NCI-H748 treated with DMSO at 0.1 percent for 48 hours (cell line): ENCODE data around the gene BTBD17.

Experiments
- DNase-seq: peaks from one replicate; lab custom pipeline; 2025; lab: John Stamatoyannopoulos, UW

BTBD17 gene

GRCh38 chr17:74387365-74388218 lies 25.9 kb upstream of the BTBD17 start:
- no peak for DNase-seq

DNA sequence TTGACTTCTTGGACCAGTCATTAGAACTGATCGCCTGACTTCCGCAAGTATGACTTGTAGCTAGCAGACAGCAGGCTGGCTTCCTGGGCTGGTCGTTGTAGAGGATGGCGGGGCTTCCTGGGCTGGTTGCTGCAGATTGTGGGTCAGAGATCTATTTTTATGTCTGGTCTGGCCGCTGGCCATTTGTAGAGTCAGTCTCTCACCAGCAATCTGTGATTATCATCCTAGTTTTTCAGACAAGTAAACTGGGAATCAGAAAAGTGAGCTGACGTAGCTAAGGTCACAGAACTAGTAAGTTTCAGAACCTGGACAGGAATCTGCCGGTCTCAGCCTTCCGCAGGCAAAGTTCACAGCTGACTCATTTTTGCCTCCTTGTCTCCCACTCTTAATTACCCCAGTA lies 24.7 kb upstream of the BTBD17 start:
- DNase-seq: no peak

GRCh38 chr17:74385201-74385600 lies 23.5 kb upstream of the BTBD17 start:
- no peak for DNase-seq

GRCh38 chr17:74383141-74383540 lies 21.5 kb upstream of the BTBD17 start:
- DNase-seq: no peak

DNA sequence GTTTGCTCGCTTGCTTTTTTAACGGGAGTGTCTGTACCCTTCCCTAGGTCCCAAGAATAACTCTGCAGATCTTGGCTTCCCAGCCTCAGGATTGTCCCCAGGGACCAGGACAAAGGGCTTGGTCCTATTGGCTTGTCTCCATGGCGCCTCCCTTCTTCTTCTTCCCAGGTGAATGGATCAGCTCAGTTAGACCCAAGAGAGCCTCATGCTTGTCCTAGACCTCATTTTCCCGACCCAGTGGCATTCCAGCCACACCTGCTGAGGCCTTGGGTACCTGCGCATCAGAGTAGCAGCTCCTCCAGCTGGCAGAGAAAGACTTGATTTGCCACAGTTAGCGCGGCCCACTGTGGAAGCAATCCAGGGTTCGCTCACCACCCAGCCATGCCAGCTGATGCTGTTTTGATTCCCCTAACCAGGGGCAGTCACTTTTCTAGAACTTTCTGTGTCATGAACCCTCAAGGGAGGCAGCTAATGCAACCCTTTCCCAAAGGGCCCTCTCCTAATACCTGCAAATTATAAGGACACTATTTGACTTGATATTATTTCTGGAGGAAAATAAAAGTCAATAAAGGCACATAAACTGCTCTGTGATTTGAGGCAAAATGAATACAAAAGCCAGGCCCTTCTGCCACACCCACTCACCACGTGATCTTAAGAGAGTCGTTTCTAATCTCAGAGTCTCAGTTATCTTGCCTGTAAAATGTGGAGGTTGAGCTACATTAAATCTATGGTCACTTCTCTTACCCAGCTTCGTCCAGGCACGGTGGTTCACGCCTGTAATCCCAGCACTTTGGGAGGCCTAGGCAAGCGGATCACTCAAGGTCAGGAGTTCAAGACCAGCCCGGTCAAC lies 19.5 kb upstream of the BTBD17 start:
- DNase-seq: no peak

DNA sequence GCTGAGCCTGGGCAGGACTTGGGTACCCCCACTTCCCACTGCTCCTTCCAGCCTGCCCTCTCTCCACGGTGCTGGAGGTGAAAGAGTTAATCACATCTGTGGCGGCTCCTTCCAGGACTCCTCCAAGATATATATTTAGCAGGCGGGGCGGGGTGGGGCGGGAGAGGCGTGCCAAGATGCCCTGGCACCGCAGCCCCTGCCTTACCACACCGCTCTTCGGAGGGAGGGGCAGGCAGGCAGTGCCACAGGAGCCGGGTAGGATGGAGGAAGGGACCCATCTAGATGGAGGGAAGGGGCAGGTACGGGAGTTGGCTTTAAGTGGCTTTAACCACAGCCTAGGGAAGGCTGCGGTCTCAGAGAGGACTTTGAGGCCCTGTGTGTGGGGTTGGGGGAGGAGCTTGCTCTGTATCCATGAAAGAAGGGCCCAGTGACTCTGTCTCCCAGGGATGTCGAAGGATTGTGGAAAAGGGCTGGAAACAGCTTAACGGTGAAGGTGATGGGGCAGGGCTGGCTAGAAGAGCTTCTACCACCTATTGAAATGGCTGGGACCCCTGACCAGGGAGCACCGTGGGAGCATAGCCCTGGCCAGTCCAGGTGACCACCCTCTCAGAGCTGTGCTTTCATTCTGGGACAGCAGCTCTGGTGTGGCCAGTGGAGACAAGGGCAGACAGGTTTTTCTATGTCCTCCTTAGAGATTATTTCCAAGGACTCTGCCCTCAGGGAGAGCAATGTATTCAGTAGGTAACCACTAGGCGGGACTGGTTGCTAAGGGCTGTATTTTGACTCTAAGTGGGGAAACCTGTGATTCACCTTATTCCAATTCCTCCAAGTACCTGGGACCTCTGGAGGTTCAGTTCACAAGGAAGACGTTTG lies 18.7 kb upstream of the BTBD17 start:
- DNase-seq: no peak

GRCh38 chr17:74379495-74380085 lies 17.9 kb upstream of the BTBD17 start:
- peak; percentile 47 for DNase-seq

- no peak for DNase-seq
These were observed 13.2 kb upstream of the BTBD17 start for GRCh38 chr17:74374858-74375257.

DNA sequence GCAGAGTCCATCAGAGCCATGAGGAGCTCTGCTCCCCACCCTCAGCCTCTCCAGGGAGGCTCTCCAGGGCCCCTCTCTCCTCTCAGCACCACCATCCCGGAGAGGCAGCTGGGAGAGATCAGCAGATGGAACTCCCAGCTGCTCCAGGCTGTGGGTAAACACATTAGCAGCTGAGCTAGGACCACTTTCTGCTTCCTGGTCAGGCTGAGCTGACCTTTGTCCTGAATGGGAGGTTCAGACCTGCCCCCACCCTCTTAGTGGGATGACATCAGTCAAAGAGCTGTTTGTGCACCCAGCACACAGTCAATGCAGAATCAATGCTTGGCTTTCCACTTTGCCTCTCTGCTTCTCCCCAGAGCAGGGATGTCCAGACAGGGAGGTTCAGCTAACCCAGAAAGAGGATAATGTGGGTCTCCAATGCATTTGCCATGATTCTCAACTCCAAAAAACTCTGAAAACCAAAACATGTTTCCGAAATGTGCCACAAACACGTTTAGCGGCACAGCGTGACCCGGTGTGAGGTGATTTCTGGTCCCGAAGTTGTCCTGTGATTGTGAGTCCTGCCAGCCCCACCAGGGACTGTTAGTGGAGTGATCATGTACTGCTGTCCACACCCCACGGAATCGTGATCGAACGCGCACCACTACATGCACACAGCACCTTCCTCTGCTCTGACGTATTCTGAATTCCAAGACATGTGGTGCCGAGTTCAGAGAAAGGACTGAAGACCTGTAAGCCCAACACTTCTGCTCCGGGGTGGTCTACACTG lies 12.4 kb upstream of the BTBD17 start:
- peak; percentile 6 for DNase-seq

DNA sequence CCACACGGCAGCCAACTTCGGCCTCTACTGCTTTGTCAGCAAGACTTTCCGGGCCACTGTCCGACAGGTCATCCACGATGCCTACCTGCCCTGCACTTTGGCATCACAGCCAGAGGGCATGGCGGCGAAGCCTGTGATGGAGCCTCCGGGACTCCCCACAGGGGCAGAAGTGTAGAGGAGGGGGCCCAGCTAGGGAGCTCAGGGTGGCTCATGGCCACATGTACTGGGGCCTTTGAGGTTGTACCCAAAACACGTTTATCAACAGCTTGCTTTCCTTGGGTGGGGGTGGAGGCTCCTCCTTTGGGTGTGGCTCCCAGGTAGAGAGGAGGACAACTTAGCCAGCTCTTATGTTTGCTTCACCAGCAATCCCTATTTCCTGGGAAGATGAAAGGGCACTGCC lies 10.8 kb upstream of the BTBD17 start:
- DNase-seq: no peak

GRCh38 chr17:74371653-74372147 lies 10.0 kb upstream of the BTBD17 start:
- no peak for DNase-seq

GRCh38 chr17:74369665-74370490 lies 8.2 kb upstream of the BTBD17 start:
- no peak for DNase-seq

DNA sequence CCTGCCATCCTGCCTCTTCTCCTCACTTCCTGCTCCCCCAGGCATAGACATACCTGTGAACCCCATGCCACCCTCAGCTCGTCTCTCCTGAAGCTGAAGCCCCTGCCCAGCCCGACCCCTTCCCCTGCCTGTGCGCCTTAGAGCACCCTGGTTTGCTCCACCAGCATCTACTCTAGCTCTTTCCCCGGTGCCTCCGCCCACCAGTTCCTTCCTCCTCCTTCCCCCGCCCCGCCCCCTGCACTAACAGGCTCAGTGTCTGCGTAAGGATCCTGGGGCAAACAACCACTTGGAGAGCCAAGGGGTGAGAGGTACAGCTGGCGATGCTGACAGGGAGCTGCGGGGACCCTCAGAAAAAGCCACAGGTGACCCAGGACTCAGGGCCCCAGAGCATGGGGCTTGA lies 7.6 kb upstream of the BTBD17 start:
- DNase-seq: no peak

DNA sequence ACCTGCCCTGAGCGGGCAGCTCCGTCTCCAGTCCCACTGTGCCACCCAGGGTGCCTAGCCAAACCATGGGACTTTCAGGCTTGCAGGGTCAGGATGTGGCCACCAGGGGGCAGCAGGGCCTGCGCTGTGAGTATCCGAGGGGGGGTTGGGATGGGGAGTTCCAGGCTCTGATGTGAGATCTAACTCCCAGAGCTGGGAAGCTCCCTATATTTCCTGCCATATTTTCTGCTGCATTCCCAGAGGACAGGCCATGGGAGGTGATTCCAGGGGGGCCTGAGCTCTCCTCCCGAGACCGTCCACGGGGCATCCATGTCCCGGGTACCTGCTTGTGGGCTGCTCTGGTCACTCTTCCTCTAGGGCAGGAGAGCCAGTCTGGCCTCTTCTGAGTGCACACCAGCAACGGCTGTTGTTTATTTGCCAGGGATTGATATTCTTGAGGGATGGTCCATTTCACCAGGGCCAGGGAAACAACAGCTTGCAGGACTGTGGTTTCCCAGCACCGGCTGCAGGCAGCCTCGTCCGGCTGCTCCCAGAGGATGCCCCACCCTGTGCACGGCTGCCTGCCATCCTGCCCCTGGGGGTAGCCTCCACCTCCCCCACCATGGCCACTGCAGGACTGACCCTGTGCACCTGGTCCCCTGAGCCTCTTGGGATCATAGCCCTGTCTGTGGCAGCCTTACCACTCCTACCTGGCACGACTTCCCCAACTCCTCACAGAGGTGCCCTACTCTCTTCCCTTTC lies 6.8 kb upstream of the BTBD17 start:
- DNase-seq: no peak

DNA sequence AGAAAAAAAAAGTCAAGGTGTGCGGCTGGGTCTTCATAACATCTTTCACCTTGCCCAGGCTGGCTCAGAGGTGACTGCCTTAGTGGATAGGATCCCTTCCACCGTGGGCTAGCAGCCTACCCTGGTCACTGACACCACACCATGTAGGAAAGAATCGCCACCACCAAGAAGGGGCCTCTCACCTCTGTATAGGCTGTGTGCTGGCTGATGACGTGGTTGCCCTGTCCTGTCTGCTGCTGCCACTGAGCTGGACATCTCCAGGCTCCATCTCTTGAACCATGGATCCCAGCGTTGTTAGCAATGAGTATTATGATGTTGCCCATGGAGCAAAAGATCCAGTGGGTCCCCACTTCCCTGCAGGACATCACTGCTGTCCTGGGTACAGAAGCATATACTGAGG lies 5.5 kb upstream of the BTBD17 start, which contains the start of gene GPR142:
Gene GPR142 (plus strand): TSS at position 301 of the 400 bp plus-strand sequence. CDS start 2,035 bp downstream, outside the sequence.
- DNase-seq: no peak

DNA sequence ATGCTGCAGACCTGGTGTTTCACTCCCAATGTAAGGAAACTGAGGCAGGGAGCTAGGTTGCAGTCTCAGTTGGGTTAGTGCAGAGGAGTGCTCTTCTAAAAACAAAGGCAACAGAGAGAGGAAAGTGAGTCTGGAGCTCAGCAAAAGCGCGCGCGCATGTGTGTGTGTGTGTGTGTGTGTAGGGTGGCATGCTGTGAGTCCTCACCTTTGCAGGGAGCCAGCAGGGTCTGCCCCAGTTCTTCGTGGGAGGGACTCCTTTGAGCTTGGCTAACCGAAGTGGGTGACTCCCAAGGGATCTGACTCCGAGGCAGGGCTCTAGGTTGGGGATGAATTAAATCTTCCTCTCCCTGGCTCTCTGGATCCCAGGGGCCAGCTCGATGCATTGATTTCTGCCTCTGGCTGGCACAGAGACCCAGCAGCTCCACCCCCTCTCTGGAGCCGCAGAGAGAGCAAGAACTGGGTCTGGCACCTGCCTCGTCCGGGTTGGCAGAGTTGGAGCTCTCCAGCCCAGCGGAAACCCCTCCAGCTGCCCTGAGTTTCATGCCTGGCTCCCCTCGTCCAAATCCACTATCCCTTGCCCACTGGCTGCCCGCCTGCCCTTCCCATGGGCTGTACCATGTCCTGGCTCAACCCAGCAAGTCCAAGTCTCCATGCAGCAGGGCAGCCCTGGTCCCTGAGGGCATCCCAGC lies 1.3 kb upstream of the BTBD17 start:
- no peak for DNase-seq

DNA sequence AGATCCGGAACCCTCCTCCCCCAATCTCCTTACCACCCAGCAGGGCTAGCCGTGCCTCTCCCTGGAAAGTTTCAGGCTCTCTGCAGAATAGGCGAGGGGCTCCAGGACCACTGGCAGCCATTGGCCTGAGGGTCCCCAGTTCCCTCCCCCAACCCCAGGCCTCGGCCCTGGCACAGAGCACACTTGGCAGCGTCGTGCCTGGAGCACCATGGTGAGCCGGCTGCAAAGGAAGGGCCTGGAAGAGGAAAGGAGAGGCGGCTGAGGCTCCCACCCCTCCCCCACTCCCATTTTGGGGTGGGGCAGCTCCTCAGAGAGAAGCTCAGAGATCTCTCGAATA lies 369 bp upstream of the BTBD17 start:
- DNase-seq: no peak

DNA sequence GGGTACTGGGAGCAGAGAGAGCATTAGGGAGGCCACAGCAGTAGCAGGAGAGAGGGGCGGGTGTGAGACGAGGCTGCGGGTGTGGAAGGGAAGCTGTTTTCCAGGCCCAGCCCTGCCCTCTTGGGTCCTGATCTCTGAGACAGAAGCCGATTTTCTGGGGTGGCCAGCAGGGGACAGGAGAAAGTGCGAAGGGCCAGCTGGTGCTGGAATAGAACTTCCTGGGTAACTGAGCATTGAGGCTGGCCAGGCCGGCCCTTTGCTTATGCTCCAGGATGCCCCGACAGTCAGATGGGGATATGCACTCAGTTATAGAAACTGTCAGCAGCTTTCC lies 804 bp downstream of the BTBD17 start:
- DNase-seq: no peak

DNA sequence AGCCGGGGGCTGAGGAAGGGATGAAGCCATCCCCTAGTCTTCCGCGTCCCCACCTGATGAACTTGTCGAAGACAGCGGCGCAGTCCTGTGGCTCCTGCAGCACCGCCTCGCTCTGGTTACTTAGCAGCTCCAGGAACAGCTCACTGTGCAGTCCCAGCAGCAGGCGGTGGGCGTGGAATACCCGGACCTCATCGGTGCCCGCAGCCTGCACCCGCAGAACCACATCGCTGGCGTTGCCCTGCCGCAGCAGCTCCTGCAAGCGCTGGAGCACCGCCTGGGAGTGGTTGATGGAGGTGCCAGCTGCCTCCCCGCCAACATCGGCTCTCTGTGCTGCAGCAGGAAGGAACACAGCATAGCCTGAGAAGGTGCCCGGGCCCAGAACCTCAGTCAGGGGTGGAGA lies 1.8 kb downstream of the BTBD17 start:
- no peak for DNase-seq
